K562 (cell line): ENCODE measurements around the gene KIAA0825. TPM values are rescaled to one million over a fixed set of nuclear protein-coding genes. Genes with fewer than 3 reads are reported as not detected.

ENCODE experiments used
- ATAC-seq: fragments of 200-7000 bp; cut with Tn5 transposase; 3 replicates; pipeline ENCODE4 v1.9.1; 2020; ENCODE audit warnings: moderate library complexity
- BruUV-seq: library from RNA; stranded (reverse); fragments of 400-500 nt; replicated peaks from 2 replicates; lab custom pipeline; 2021; lab: Mats Ljungman, UMichigan
- CTCF ChIA-PET: fragments of 300-600 bp; formaldehyde crosslinking; extraction: SDS; loops from one replicate; lab custom pipeline; 2021; ENCODE audit warnings: low intra/inter-chr PET ratio; lab: Yijun Ruan, JAX
- POLR2A ChIA-PET: fragments of 300-600, 350-650 bp; sonication (Branson Sonifier 250); formaldehyde crosslinking; extraction: SDS; loops from one replicate; lab custom pipeline; 2021; ENCODE audit warnings: antibody characterized with exemption, inconsistent platforms; lab: Yijun Ruan, JAX
- DNase-seq, 4 experiments: peaks; one replicate each; pipeline versions ENCODE4 v3.0.0 to v3.0.0-alpha.2; 2011 to 2018; ENCODE audit warnings: low spot score in 3 of 4, mixed read lengths in 3 of 4; ENCODE audit errors: extremely low read depth in 1 of 4
- FAIRE-seq: peaks from 2 replicates; lab custom pipeline; 2011; peaks lifted over from hg19 to GRCh38; lab: Jason Lieb, UNC
- H2AFZ ChIP-seq: 2 replicates; pipeline ENCODE4 v1.6.0; 2011; ENCODE audit warnings: low read depth, low read length, control low read depth, inconsistent platforms
- H3K27ac ChIP-seq: fragments of 200-600 bp; 3 replicates; pipeline ENCODE4 v1.8.0; 2011; ENCODE audit warnings: low read depth, mild to moderate bottlenecking, control low read depth, inconsistent platforms, low read length, moderate library complexity, mixed read lengths; ENCODE audit errors: extremely low read depth
- H3K27me3 ChIP-seq, 2 experiments: fragments of 300-600 bp in 1 of 2; 2 replicates in 1 of 2; 3 replicates in 1 of 2; pipeline versions ENCODE4 v1.6.0 to v1.8.0; 2011; ENCODE audit warnings: inconsistent platforms in 2 of 2, low read length in 2 of 2, mild to moderate bottlenecking in 1 of 2, mixed read lengths in 1 of 2, moderate library complexity in 1 of 2; ENCODE audit not compliant: control insufficient read depth in 2 of 2, insufficient read depth in 2 of 2
- H3K36me3 ChIP-seq: fragments of 300-600 bp; 3 replicates; pipeline ENCODE4 v1.8.0; 2011; ENCODE audit warnings: mild to moderate bottlenecking, low read length, inconsistent platforms; ENCODE audit not compliant: control insufficient read depth, insufficient read depth
- H3K4me1 ChIP-seq, 2 experiments: fragments of 200-600 bp in 1 of 2; replicated peaks in 1 of 2; 2 replicates in 1 of 2; 3 replicates in 1 of 2; pipeline versions ENCODE4 v1.5.1 to v1.8.0; 2011; ENCODE audit warnings: inconsistent platforms in 2 of 2, low read length in 2 of 2, mild to moderate bottlenecking in 1 of 2, mixed read lengths in 1 of 2, moderate library complexity in 1 of 2; ENCODE audit not compliant: control insufficient read depth in 2 of 2, insufficient read depth in 2 of 2
- H3K4me2 ChIP-seq: 2 replicates; pipeline ENCODE4 v1.6.1; 2011; ENCODE audit warnings: low read length, control low read depth, inconsistent platforms, mixed read lengths; ENCODE audit not compliant: insufficient read depth
- H3K4me3 ChIP-seq: fragments of 200-600 bp; sonication (generic), shearing (Covaris generic); 2 replicates; pipeline ENCODE4 v1.5.1; 2016; ENCODE audit warnings: control low read depth, inconsistent platforms
- H3K79me2 ChIP-seq: fragments of 200-600 bp; 3 replicates; pipeline ENCODE4 v1.8.0; 2011; ENCODE audit warnings: low read length, inconsistent platforms; ENCODE audit not compliant: control insufficient read depth, insufficient read depth
- H3K9ac ChIP-seq, 2 experiments: 2 replicates each; pipeline versions ENCODE4 v1.6.0 to v1.6.1; 2011; ENCODE audit warnings: low read depth in 2 of 2, low read length in 2 of 2, control low read depth in 1 of 2, inconsistent platforms in 1 of 2, mild to moderate bottlenecking in 1 of 2, mixed read lengths in 1 of 2; ENCODE audit not compliant: insufficient read depth in 1 of 2
- H3K9me1 ChIP-seq: one replicate; pipeline ENCODE4 v1.6.0; 2011; ENCODE audit warnings: inconsistent platforms, mild to moderate bottlenecking, low read length, moderate library complexity; ENCODE audit not compliant: control insufficient read depth, insufficient read depth
- H3K9me3 ChIP-seq: replicated peaks from 2 replicates; pipeline ENCODE4 v1.5.1; 2011; ENCODE audit warnings: low read depth, low read length, inconsistent platforms; ENCODE audit not compliant: control insufficient read depth, insufficient read depth
- H4K20me1 ChIP-seq: replicated peaks from 2 replicates; pipeline ENCODE4 v1.6.1; 2011; ENCODE audit warnings: low read length, inconsistent platforms, mixed read lengths; ENCODE audit not compliant: control insufficient read depth, insufficient read depth
- ATF3 ChIP-seq, 2 experiments: fragments of 450-650 bp in 1 of 2; sonication (generic) in 1 of 2; formaldehyde crosslinking in 1 of 2; IDR thresholded peaks in 1 of 2; conservative IDR thresholded peaks in 1 of 2; 2 replicates each; pipeline versions ENCODE4 v1.6.1 to v1.8.1; 2016 to 2023; ENCODE audit warnings: mild to moderate bottlenecking in 2 of 2, moderate library complexity in 2 of 2, inconsistent platforms in 1 of 2, missing genetic modification reagents in 1 of 2
- E2F8 ChIP-seq: fragments of 450-650 bp; IDR thresholded peaks from 2 replicates; pipeline ENCODE4 v1.7.1; 2018; ENCODE audit warnings: mild to moderate bottlenecking, low read depth; ENCODE audit not compliant: partially characterized antibody
- HLTF ChIP-seq: fragments of 450-650 bp; IDR thresholded peaks from 2 replicates; pipeline ENCODE4 v1.6.1; 2016
- JUN ChIP-seq, 2 experiments: sonication (generic) in 1 of 2; formaldehyde crosslinking in 1 of 2; IDR thresholded peaks; 2 replicates each; pipeline versions ENCODE4 v1.6.1 to v1.8.0; 2012 to 2022; ENCODE audit warnings: borderline replicate concordance in 2 of 2, mild to moderate bottlenecking in 2 of 2, improper control_type of control experiment in 1 of 2, low read depth in 1 of 2, low read length in 1 of 2, missing genetic modification reagents in 1 of 2
- KDM1A ChIP-seq, 2 experiments: fragments of 450-650 bp; IDR thresholded peaks; 2 replicates each; pipeline ENCODE4 v1.6.1; 2016; ENCODE audit warnings: mild to moderate bottlenecking in 2 of 2
- PURB ChIP-seq: sonication (generic); formaldehyde crosslinking; IDR thresholded peaks from 2 replicates; pipeline ENCODE4 v1.9.0; 2021; ENCODE audit warnings: low read depth, mild to moderate bottlenecking, missing genetic modification reagents
- RREB1 ChIP-seq: fragments of 250-450 bp; sonication (Bioruptor Pico); IDR thresholded peaks from 2 replicates; pipeline ENCODE4 v1.4.0; 2020
- ZNF77 ChIP-seq: fragments of 250-450 bp; sonication (Bioruptor Pico); IDR thresholded peaks from 2 replicates; pipeline ENCODE4 v1.5.0; 2020
- in situ Hi-C: fragments of 300-500 bp; cut with MboI; formaldehyde crosslinking; loops from 4 replicates; pipeline ENCODE4 v1.15.0; 2018; ENCODE audit warnings: inconsistent platforms, mixed read lengths
- intact Hi-C: fragments of 100-400 bp; cut with micrococcal nuclease; formaldehyde crosslinking; loops from 2 replicates; pipeline ENCODE4 v1.14.2; 2022
- polyA plus RNA-seq, 8 experiments: library from polyadenylated mRNA; depleted of rRNA in 4 of 8; stranded (reverse) in 5 of 8; unstranded in 3 of 8; fragments of >200 nt; fragmentation: Nextera tagmentation in 2 of 8; fragmentation: Illumina TruSeq in 1 of 8; extraction: Ambion mirVana in 2 of 8; extraction: Trizol in 1 of 8; gene quantifications; 2 replicates each; pipeline versions ENCODE4 v1.2.1 to v1.2.3, GENCODE V29; 2011 to 2014; ENCODE audit warnings: inconsistent platforms in 1 of 8, missing spikeins in 1 of 8
- total RNA-seq, 7 experiments: library from RNA; depleted of rRNA in 6 of 7; stranded (reverse); fragments of >200 nt in 6 of 7; fragmentation: Illumina TruSeq in 2 of 7; extraction: Trizol in 2 of 7; gene quantifications; 2 replicates each; pipeline versions ENCODE4 v1.2.1 to v1.2.3, GENCODE V29; 2011 to 2021; ENCODE audit warnings: low replicate concordance in 1 of 7

Gene KIAA0825
- total and polyA plus RNA-seq, 9 of the 15 experiments (the other 6 are each of a cell fraction or from before 2014, with no cell fraction given): 0.05 to 0.36 (median 0.16) TPM; not detected in 1

- in situ Hi-C loops (no loop called here), intact Hi-C loops (no loop called here)
- TF ChIP-seq E2F8 (no peak), ATF3 (IDR thresholded peaks at IDR 0.05) (no peak), ATF3 (CRISPR knock-in tag; conservative IDR thresholded peaks at IDR 0.05) (no peak), JUN (IDR thresholded peaks at IDR 0.05; ENCODE audit: borderline replicate concordance, low read depth, low read length) (no peak), JUN (CRISPR knock-in tag; IDR thresholded peaks at IDR 0.05; ENCODE audit: borderline replicate concordance) (no peak), RREB1 (CRISPR knock-in tag) (no peak), ZNF77 (no peak), HLTF (no peak), KDM1A (IDR thresholded peaks at IDR 0.05) (no peak), PURB (CRISPR knock-in tag) (no peak)
Measured at GRCh38 chr5:94345257-94345656, 273.1 kb downstream of the KIAA0825 start.

More at GRCh38 chr5:94345257-94345656, 273.1 kb downstream of the KIAA0825 start:
- no peaks in the 10 kb centered on the region for H3K9me3 ChIP-seq
- ChIA-PET POLR2A (no interaction called here), CTCF (no interaction called here)
- no peaks in the 10 kb centered on the region for H3K27me3 ChIP-seq
- H3K4me2 ChIP-seq: no peak overlapping the region
- BruUV-seq: no TSS peak
- H3K4me3 ChIP-seq: no peak overlapping the region
- H3K4me1 ChIP-seq: no peaks in the 10 kb centered on the region
- no peak overlapping the region for H3K27ac ChIP-seq
- no peak for DNase-seq
- H3K36me3 ChIP-seq: no peaks in the 10 kb centered on the region
- no peak overlapping the region for H3K9ac ChIP-seq
- H3K9me1 ChIP-seq: no peaks in the 10 kb centered on the region
- no peak for FAIRE-seq
- H3K79me2 ChIP-seq: no peaks in the 10 kb centered on the region
- no peaks in the 10 kb centered on the region for H4K20me1 ChIP-seq
- H2AFZ ChIP-seq: no peak overlapping the region
- ATAC-seq: no peak
